22Rv1 (cell line): Measurements from ENCODE around the gene CCDC68.

Experiments used
- CTCF ChIP-seq: fragments of 450-650 bp; IDR thresholded peaks from 2 replicates; pipeline ENCODE4 v1.5.1; 2017; ENCODE audit warnings: mild to moderate bottlenecking
- ZFX ChIP-seq: fragments of 450-650 bp; IDR thresholded peaks from 2 replicates; pipeline ENCODE4 v1.6.1; 2017; ENCODE audit warnings: antibody characterized with exemption, borderline replicate concordance

- no peak for TF ChIP-seq CTCF
- TF ChIP-seq ZFX = no peak
These were observed 25.6 kb upstream of the CCDC68 start for GRCh38 chr18:54984908-54985307.
